ENCODE measurements around the gene PLA2G4A.
A peak's percentile ranks its signal among the peaks of the same experiment; 100 is the strongest.

PLA2G4A gene

DNA sequence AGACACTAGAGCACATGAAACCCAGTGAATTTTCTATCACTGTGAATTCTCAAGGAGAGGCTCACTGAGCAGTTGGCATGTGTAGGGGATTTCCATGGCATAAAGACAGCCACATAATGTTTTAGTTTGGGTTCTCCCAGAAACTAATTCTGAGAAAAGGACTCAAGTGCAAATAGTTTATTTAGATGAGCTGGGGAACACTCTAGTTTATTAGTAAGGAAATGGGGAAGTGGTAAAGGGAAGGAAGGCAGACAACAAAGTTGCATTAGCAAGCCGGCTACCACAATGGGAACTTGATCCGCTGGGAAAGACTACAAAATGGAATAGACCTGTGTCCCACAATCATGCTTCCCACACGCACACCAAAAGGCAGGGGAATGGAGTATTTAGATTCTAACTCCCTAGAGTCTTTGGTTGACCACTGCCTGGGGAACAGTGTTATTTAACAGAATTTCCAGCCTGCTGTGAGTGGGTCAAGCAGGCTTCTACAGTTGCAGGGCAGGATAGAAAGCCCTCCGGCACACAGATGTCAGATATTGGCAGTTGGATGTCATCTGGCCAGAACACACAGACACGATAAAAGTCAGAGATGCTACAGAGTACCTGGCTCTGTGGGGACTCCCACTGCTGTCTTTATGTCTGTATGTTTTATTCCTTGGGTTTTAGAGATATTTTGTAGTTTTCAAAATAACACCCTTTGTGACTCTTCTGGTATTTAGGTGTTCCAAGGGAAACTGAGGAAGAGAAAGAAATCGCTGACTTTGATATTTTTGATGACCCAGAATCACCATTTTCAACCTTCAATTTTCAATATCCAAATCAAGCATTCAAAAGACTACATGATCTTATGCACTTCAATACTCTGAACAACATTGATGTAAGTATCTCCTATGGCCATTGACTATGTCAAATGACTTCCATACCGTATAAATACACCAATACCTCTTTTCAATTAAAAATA is 150.1 kb downstream of the PLA2G4A start:
- DNase-seq = no peak

DNA sequence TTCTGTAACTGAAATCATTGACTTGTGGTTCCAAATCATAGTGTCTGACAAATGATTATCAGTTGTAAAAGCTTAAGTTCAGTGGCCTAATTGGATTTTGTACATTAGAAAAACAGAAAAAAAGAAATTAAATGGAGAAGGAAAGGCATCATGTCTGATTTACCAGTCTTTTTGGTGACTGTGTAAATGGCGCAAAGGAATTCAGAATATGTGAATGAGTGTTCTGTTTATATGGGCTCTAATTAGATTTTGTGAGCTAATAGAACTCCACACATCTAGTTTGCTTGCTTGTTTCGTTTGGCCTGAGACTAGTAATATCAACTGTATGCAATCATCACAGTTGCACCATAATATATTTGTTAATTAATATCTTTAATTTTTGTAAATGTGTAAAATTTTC is 151.7 kb downstream of the PLA2G4A start:
- DNase-seq = no peak

DNA sequence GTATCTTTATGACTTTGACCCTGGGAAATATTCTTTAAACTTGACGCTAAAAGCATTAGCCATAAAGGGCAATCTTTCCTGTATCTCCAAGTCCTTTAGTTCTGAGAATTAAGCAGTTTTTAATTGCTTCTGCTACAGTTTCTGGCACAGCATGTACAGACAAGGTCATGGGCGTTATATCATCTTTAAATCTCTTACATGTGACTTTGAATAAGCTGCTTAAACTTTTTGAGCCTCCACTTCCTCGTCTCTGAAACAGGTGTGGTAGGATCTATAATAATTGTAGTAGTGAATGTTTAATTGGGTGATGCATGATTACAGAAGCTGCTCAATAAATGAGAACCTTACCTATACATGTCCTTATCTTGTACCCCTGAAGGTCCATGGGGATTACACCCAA is 153.4 kb downstream of the PLA2G4A start:
- DNase-seq = no peak

DNA sequence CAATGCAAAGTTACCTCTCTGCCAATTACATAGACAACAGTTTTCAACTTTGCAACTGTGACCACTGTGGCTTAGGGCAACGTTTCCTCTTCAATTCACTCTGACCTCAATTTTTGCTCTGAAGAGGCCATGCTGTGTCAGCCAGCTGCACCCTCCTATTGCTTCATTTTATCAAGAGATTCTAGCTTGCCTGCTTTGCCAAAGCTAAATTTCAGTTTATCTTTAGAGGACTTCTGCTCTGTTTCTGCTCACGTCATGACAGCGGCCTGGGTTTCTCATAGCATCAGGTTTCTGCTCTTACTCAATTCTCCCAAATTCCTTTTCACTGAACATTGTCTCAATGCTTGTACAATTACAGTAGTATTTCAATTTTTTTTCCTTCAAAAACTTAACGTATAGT is 154.6 kb downstream of the PLA2G4A start:
- no peak for DNase-seq

DNA sequence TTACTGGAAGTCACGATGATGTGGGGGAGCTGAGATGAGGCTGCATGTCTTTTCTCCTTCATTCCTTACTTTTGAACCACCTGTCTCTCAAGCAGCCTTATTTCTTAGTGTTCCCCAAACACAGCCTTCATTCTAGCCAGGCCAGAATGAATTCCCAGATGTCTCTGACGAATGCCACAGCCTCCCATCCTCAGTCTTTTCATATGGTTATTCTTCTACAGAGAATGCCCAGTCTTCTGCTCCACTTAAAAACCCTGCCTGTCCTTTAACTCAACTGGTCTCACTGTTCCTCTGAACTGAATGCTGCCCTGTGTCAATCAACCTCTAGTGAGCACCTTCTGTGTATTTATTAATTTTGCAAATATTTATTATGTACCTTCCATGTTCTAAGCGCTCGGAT is 156.2 kb downstream of the PLA2G4A start:
- no peak for DNase-seq

DNA sequence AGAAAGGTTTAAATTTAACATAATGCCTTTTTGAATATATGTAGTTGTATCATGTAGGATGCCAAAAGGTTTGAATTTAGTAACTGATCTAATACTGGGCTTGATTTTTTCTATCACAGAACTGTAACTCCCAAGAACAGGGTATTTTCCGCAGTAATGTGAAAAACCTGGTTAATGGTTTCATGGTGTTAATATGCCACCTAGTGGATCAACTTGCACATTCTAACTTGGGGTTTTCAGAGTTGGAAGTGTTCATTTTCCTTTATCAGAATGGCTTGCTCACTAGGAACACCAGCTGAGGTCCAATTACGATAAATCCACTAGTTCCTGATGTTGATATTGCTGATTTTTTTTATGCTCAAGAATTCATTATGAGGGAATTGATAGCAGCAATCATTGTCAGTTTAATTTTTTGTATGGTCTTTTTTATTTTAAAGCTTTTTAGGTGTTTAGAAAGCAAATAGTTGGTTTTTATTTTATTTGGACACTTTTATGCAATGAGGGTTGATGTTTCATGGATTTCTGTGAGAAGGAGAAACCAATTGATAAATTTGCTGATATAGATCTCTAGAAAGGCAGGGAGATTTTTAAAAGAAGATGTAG is 157.2 kb downstream of the PLA2G4A start:
- DNase-seq = peak; percentile 15

DNA sequence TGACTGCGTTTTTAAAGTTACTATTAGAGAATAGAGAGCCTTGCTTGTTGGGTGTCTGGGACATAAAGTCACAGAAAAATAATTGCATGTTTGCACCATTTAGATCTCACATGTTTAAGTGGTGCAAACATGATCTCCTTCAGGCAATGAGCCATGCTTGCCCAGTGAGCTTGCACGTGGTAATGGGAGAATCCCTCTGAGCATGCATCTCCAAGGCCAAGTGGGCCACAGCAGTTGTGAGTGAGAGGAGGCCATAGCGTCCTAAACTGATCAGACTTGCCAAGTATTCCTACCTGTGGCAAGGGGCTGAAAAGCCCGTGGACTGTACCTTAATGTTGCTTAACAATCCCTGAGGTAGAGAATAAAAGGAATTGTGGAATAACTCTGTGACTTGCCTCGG is 158.3 kb downstream of the PLA2G4A start:
- DNase-seq = no peak

DNA sequence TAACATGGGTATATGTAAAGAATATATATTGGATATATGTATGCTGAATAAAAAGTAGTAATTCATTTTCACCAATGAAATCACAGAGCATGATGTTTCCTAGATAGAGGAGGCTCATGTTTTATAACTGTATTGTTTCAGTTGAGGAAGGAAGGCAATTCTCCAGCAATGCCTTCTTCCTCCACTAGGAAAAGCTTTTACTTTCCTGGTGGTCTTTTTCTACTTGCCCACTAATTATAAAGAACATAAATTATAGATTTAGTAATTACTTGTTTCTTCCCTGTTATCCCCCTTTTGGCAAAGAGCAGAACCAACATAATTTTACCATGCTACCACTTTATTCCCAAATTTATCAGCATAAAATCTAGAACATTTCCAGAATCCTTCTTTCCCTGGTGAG is 159.0 kb downstream of the PLA2G4A start:
- DNase-seq = no peak

DNA sequence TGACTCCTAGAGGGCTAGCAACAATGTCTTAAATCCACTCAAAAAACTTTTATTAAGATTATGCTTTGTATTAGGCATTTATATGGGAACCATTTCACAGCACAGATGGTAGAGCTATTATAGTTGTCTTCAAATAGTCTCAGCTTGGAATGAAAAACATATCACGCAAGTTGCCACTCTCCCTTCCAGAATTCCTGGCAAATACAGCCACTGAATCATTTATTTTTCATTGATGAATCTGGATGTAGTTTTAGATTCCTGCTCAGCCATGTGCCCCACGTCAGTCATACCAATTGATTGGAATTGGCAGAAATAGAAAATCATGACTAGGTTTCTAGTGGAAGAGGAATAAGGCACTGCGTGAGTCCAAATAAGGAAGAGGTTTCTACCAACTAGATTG is 165.2 kb downstream of the PLA2G4A start:
- DNase-seq = no peak

DNA sequence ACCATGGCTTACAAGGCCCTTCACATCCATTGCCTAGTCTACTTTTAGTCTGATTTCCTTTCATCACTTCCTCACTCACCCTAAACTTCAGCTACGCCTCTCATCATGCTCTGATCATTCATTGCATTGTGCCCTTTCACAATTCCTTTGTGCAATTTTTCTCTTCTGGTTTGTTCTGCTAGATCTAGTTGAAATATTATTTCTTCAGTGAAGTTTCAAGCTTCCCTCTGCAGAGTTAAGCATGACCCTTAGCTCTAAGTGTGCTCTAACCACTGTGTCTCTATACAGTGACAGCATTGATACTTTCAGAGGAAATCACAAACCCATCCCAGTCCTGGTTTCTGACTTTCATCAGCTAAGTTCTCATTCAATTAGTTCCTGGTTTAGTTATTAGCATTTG is 166.1 kb downstream of the PLA2G4A start:
- DNase-seq = no peak

DNA sequence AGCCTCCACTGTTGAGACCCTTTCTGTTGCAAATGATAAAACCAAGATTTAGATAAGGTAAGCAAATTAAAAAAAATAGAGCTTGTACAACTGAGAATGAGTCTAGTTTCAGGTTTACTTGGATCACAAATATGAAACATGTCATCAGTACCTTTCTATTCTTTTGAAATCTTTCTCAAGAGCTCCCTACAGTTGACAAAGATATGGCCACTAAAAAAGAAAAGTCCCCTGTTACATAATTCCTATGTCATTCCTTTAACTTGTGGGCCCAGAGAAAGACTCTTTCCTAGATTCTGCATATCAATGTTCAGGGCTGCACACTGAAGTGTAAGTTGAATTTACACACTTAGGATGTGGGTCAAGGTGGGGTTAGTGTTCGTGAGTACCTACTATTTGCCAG is 168.1 kb downstream of the PLA2G4A start:
- no peak for DNase-seq

DNA sequence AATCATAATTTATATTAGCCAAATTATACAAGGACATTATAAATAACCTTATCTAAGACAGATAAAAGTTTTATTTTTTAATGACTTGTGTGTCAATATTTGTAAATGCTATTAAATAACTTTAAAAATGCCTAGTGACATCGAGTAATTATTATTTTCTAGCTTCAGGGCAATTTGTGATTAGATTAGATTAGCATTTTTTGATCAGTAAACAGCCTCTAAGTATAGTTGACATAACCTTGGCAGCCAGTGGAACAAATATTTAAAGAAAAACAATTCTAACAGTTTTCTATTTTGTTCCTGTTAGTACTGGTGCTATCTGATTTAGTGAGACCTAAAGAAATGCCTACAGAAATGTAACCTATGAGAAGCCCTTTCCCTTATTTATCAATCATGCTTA is 169.1 kb downstream of the PLA2G4A start:
- no peak for DNase-seq

DNA sequence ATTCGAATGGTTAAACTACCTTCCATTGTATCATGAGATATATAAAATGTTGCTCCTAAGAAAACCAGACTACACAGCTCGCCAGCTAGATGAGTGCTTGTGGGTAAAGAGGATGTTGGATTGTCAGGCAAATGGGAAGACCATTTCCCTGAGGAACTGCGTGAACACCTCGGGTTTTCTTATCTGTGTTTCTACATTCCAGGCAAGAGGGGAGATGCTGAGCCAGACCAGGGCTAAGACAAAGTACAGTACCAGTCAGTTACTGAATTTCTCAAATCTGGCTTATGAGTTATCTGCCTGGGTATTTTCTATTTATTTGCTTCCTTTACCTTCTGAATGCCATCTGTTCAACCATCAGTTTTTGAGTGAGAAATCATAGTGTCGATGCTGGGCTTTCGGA is 170.8 kb downstream of the PLA2G4A start:
- no peak for DNase-seq

DNA sequence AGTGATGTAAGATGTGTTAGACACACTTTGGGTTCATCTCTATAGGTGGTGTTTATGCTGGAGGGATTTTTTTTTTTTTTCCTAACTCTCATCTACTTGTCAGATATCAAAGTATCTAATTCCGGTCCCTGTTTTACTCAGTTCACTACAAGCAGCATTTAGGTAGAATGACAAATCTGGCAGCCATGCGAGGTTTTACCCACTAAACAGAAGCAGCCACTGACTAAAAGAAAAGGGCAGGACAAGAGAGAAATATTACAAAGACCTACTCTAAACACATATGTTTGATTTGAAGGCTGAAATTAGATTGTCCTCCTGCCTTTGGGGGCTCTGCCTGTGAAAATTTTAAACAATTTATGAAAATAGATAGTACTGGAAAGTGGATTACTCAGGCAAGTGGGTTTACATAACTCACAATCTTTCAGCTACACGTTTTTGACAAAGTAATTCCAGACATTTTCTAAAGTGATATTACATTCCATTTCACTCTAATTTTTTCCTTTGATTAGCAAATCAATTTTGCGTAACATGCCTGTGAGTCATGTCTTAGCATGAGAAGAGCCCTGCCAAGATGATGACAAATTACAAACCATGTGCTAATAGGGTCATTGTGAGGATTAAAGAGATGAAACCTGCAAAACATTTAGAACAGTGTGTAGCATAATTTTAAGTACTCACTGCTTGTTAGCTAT is 172.6 kb downstream of the PLA2G4A start:
- no peak for DNase-seq

DNA sequence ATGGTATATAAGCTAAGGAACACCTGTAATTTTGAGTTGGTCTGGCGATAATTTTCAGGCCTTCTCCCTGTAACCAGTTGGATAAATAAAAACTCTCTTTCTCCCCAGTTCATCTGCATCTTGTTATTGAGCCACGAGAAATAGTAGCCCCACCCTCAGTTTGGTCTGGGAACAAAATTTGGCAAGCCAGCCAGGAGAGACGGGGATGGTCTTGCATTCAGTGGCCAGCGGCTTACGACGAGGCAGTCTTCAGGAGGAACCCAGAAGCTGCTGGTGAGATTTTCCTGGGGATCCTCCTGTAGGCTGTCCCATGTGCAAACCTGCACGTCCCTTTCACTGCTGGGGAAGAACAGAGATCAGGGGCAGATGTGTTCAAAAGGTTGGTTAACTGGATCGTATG is 174.6 kb downstream of the PLA2G4A start:
- DNase-seq = no peak

DNA sequence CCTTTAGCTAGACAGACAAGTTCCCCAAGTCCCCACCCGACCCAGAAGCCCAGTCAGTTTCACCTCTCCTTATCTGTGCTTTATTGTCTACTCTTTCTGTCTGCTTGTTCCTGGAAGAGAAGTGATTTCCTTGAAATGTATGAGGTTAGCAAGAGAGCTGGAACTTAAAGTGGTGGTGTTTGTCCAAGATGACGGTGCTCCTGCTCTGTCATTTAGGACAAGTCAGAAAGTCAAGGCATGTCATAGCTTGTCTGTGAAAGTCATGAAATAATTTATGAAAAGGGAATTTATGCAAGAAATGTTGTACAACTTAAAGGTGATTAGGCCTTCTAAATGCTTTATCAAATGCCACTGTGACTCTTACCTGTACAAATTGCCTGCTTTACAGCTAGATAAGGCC is 178.1 kb downstream of the PLA2G4A start:
- no peak for DNase-seq

DNA sequence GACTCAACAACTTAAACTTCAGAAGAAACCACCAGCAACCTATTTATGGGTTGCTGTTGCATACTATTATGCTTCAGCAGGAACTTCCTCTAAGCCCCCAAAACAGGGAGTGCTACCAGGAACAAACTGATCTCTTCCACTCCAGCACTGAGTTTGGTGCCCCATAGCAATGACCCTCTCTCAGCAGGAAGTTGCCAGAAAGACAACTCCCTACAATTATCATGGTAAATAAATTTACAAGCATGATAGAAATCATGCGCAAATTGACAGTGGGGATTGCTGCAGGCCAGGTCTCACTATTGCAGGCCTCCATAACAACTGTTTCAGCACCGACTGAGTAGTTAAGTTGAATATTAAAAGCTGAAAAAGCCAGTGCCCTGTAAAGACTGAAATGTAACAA is 180.6 kb downstream of the PLA2G4A start:
- DNase-seq = no peak

DNA sequence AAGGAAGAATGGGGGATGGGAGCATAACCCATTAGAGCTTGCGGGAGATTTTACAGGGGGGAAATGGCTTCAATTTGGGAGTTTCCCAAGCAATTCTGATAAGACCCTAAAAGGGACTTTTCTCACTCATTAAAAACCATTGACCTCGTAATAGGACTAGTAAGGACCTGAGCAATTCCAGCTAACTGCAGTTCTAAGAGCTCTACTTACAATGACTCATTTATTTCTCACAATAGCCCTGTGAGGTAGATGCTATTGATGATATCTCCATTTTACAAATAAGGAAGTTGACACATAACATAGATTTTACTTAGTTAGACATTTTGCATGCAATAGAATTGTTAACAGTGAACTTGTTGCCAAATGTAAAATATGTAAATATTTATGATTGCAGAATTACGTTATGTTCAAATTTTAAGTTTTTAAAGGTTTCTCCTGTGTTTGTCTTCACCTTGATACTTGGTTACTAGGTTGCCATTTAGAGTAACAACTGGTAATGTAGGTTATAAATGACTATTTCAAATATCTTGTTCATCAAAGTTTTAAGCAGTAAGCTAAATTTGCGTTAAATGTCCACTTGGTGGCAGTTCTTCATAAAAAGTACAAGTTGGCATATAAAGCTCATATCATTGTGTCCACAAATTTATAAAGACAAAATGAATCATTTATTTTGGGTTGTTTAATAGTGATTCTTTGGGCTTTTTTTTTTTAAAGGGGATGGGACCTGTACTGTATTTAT is 182.0 kb downstream of the PLA2G4A start:
- no peak for DNase-seq

DNA sequence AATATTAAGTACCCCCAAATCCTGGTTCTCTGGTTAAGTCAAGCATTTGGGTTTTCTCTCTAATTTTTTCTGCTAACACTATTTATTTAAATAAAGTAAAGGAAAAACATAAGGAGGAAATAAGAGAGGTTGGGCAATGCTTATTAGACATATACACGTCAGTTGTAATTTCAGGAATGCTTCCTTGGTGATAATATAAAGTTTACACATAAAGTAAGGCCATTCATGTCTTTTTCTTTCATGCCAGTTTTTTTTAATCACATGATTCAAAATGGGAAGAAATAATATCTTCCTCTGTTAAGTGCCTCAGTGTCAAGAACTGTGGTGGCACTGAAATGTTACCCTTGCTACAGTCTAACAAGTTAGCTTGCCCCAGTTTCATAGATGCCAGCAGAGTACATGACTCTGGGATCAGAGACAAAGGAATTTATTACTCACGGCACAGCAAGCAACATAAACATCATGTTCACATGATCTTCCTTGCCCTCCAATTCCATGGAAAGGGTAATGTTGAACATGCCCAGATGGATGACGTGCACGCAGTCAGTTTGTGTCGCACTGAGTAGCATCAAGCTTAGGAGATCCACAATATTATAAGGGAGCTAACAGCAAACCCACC is 184.9 kb downstream of the PLA2G4A start:
- no peak for DNase-seq

DNA sequence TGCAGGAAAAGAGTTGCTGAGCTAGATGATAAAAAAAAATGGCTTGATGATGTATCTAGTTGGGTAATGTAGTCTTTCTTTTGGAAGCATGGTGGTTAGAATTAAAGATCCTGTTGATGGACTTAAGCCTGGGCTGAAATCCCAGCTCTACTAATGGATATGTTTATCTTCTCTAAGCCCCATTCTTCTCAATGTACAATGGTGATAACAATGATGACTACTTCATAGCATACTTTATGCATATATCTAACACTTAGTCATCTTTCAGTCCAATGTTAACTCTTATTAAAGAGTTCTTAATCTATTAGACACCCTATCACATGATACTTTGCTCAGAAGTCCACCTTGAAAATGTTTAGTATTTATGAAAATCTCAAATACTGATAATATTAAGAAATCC is 189.5 kb downstream of the PLA2G4A start:
- no peak for DNase-seq

DNA sequence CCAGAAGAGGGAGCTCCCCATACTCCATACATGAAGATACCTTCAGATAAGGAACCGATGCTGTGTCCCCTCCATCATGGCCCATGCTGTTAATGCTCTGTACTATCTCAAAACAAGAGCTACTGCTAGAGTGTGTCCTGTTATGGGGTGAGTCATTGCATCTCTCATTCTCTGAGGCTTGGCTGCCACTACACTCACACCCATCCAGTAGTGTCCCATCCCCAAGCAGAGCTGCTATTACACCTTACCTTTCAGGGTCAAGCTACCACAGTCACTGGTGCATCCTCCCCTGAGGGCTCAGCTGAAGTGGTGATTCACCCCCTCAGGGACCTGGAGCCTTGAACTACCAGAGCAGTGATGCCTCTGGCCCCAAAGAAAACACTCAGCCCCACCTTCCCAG is 198.5 kb downstream of the PLA2G4A start:
- DNase-seq = no peak

DNA sequence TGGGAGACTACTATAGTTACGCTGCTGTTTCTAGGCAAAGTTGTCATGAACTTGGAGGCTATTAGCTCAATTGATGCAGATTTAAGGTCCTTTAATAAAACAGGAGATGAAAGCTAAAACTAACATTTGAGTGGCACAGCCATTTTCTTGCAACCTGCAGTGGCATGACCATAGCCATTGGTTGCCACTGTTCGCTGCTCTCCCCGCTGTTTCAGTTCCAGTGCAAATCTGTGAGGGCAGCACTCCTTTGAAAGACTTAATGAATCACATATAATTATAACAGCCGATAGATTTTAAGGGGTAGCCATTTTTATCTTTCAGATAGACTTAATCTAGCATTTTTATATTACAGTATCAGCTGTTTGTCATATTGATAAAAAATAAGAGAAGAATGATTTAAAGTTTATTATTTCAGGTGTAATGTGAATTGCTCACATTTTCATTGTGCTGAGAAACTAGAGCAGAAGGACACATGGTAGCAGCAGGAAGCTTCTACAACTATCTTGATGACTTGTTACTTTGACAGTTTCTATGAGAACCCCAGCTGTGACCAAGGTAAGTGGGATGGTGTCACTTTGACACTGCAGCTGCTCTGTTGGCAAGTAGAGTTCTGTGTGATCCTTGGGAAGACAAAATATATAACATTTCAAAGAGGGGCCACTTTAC is 203.7 kb downstream of the PLA2G4A start:
- no peak for DNase-seq
